Measurements from ENCODE around the gene PRAMEF10. TPM values are rescaled to one million over a fixed set of nuclear protein-coding genes. Genes with fewer than 3 reads are reported as not detected.
"Not testable (repeated sequence)": the region's sequence is repeated elsewhere in the genome, so short reads cannot be mapped to it uniquely, and the experiment has no call there.

The PRAMEF10 gene
- total and polyA plus RNA-seq, 3 donors from 2014 or later, result not detected

DNA sequence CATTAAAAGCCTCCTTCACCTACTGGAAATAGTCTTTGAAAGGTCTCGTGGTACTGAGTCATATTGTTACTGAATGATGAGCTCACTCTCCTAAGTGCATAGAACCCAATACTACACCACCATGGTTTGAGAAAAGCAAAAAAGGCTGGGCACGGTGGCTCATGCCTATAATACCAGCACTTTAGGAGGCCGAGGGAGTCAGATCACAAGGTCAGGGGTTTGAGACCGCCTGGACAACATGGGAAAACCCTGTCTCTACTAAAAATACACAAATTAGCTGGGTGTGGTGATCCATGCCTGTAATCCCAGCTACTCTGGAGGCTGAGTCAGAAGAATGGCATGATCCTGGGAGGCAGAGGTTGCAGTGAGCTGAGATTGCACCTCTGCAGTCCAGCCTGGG, 46.3 kb downstream of the PRAMEF10 start:
- H3K27me3 ChIP-seq, result no peaks in the 10 kb centered on the region
- no peaks in the 10 kb centered on the region for H3K36me3 ChIP-seq (ENCODE audit: low read depth, missing control alignments)
- intact Hi-C loops (cut with DNase I; ENCODE audit: low total_unique reads), result no loop called here
- WGBS, 2 donors, result 73 to 85% methylated on average over 3 to 4 of the region's 4 CpGs
- DNase-seq, result no peak
- no peaks in the 10 kb centered on the region for H3K4me1 ChIP-seq
- H3K27ac ChIP-seq, result no peak overlapping the region
- H3K9me3 ChIP-seq, result no peaks in the 10 kb centered on the region
- no peak overlapping the region for H3K4me3 ChIP-seq
- no peak for TF ChIP-seq POLR2A (IDR thresholded peaks at IDR 0.05)
- TF ChIP-seq, protein P1, sequence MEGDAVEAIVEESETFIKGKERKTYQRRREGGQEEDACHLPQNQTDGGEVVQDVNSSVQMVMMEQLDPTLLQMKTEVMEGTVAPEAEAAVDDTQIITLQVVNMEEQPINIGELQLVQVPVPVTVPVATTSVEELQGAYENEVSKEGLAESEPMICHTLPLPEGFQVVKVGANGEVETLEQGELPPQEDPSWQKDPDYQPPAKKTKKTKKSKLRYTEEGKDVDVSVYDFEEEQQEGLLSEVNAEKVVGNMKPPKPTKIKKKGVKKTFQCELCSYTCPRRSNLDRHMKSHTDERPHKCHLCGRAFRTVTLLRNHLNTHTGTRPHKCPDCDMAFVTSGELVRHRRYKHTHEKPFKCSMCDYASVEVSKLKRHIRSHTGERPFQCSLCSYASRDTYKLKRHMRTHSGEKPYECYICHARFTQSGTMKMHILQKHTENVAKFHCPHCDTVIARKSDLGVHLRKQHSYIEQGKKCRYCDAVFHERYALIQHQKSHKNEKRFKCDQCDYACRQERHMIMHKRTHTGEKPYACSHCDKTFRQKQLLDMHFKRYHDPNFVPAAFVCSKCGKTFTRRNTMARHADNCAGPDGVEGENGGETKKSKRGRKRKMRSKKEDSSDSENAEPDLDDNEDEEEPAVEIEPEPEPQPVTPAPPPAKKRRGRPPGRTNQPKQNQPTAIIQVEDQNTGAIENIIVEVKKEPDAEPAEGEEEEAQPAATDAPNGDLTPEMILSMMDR (IDR thresholded peaks at IDR 0.05), result no peak

DNA sequence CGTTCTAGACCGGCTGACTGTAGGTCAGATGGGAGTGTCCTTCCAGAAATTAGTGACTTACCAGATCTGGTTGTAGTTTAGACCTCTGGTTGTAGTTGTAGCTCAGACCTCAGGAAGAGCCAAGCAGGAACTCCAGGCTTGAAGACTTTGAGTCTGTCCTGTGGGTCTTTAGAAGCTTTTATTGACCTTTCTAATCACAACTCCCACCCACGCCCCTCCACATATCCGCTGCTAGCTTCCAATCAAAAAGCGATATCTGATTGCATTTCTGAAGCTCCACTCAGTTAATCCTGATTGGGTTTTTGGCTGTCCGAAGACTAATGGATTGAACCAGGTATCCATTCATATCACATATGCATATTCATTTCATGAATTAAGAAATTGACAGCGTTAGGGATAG, 49.5 kb downstream of the PRAMEF10 start, which contains the start of gene HNRNPCL1:
TSS of gene HNRNPCL1 (minus strand) at position 101 of the 400 bp plus-strand sequence. CDS start 431 bp downstream, outside the sequence.
- H3K27me3 ChIP-seq; H3K4me3 ChIP-seq; H3K27ac ChIP-seq; H3K36me3 ChIP-seq (ENCODE audit: low read depth, missing control alignments); H3K4me1 ChIP-seq; intact Hi-C loops (cut with DNase I; ENCODE audit: low total_unique reads); H3K9me3 ChIP-seq; DNase-seq: not testable (repeated sequence)
- WGBS, 2 donors, result 72 to 75% methylated on average over 7 of the region's 7 CpGs

Small RNAs within 50 kb of the gene (small RNA-seq; reads per million reads assigned to genes)
- 0 reads per million in 2 donors for gene RNU6-1072P

Other genes with a start within 250 kb of the PRAMEF10 start
- gene AADACL3, start 182.2 kb downstream of the PRAMEF10 start, total RNA-seq, result not detected
- not detected for gene AADACL3, start 182.2 kb downstream of the PRAMEF10 start, polyA plus RNA-seq (ENCODE audit: insufficient read depth, low read depth, low replicate concordance)
- 10 to 100 TPM in 1 of 2 donors, 1 to 10 TPM in 1; 8.1 to 13.4 TPM for gene CFAP107, start 152.1 kb downstream of the PRAMEF10 start, total RNA-seq
- gene CFAP107, start 152.1 kb downstream of the PRAMEF10 start, polyA plus RNA-seq (ENCODE audit: insufficient read depth, low read depth, low replicate concordance), result 87.9 TPM
- gene PRAMEF12, start 124.5 kb downstream of the PRAMEF10 start, total RNA-seq, result under 1 TPM; 0.24 to 0.25 TPM
- not detected for gene PRAMEF12, start 124.5 kb downstream of the PRAMEF10 start, polyA plus RNA-seq (ENCODE audit: insufficient read depth, low read depth, low replicate concordance)
- gene PRAMEF1, start 106.9 kb downstream of the PRAMEF10 start, total RNA-seq, result not detected
- 0.61 TPM for gene PRAMEF1, start 106.9 kb downstream of the PRAMEF10 start, polyA plus RNA-seq (ENCODE audit: insufficient read depth, low read depth, low replicate concordance)
- not detected for gene PRAMEF11, start 66.9 kb downstream of the PRAMEF10 start, total RNA-seq
- gene PRAMEF11, start 66.9 kb downstream of the PRAMEF10 start, polyA plus RNA-seq (ENCODE audit: insufficient read depth, low read depth, low replicate concordance), result not detected
- gene HNRNPCL1, start 49.5 kb downstream of the PRAMEF10 start, total RNA-seq, result under 1 TPM in 1 of 2 donors, not detected in 1; 0.31 TPM
- not detected for gene HNRNPCL1, start 49.5 kb downstream of the PRAMEF10 start, polyA plus RNA-seq (ENCODE audit: insufficient read depth, low read depth, low replicate concordance)
- under 1 TPM in 1 of 2 donors, not detected in 1; 0.24 TPM for gene PRAMEF2, start 41.2 kb downstream of the PRAMEF10 start, total RNA-seq
- gene PRAMEF2, start 41.2 kb downstream of the PRAMEF10 start, polyA plus RNA-seq (ENCODE audit: insufficient read depth, low read depth, low replicate concordance), result 0.73 TPM
- gene PRAMEF4, start 12.1 kb downstream of the PRAMEF10 start, total RNA-seq, result not detected
- gene PRAMEF4, start 12.1 kb downstream of the PRAMEF10 start, polyA plus RNA-seq (ENCODE audit: insufficient read depth, low read depth, low replicate concordance), result not detected
- not detected for gene PRAMEF7, start 18.3 kb upstream of the PRAMEF10 start, total RNA-seq
- gene PRAMEF7, start 18.3 kb upstream of the PRAMEF10 start, polyA plus RNA-seq (ENCODE audit: insufficient read depth, low read depth, low replicate concordance), result 0.20 TPM
- gene PRAMEF6, start 49.3 kb upstream of the PRAMEF10 start, total RNA-seq, result not detected
- not detected for gene PRAMEF6, start 49.3 kb upstream of the PRAMEF10 start, polyA plus RNA-seq (ENCODE audit: insufficient read depth, low read depth, low replicate concordance)
- gene PRAMEF27, start 158.3 kb upstream of the PRAMEF10 start, total RNA-seq, result under 1 TPM in 1 of 2 donors, not detected in 1; 0.12 TPM
- gene PRAMEF27, start 158.3 kb upstream of the PRAMEF10 start, polyA plus RNA-seq (ENCODE audit: insufficient read depth, low read depth, low replicate concordance), result not detected
- gene HNRNPCL3, start 162.5 kb upstream of the PRAMEF10 start, total RNA-seq, result not detected
- gene HNRNPCL3, start 162.5 kb upstream of the PRAMEF10 start, polyA plus RNA-seq (ENCODE audit: insufficient read depth, low read depth, low replicate concordance), result not detected
- gene PRAMEF25, start 172.5 kb upstream of the PRAMEF10 start, total RNA-seq, result under 1 TPM in 1 of 2 donors, not detected in 1; 0.16 TPM
- gene PRAMEF25, start 172.5 kb upstream of the PRAMEF10 start, polyA plus RNA-seq (ENCODE audit: insufficient read depth, low read depth, low replicate concordance), result not detected
- under 1 TPM in 1 of 2 donors, not detected in 1; 0.25 TPM for gene HNRNPCL2, start 218.6 kb upstream of the PRAMEF10 start, total RNA-seq
- not detected for gene HNRNPCL2, start 218.6 kb upstream of the PRAMEF10 start, polyA plus RNA-seq (ENCODE audit: insufficient read depth, low read depth, low replicate concordance)

Measured in testis (tissue), 3 donors.